ENCODE measurements around the gene NAGK.
"Not testable (repeated sequence)": the region's sequence is repeated elsewhere in the genome, so short reads cannot be mapped to it uniquely, and the experiment has no call there.

NAGK gene

DNA sequence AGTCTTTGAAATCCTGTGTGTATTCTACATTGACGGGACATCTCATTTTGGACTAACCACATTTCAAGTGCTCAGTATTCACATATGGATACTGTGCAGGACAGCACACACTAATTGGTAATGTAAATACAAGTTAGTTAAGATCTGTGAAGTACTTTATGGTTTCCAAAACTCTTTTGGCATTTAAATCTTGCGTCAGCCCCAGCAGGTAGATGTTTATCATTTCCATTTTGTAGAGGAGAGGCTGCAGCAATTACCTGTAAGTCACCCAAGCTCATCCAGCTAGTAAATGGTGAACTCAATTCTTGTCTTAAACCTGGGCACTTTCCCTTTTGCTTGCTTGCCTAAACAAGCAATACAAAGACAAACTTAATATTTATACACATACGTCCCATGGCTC, 1.6 kb upstream of the NAGK start:
- in situ Hi-C loops (cut with HindIII; ENCODE audit: low pct_ligation_motif_present, low pct_unique_long_range_greater_than_20kb, low sequenced_read_pairs), result no loop called here
- no peak for DNase-seq

DNA sequence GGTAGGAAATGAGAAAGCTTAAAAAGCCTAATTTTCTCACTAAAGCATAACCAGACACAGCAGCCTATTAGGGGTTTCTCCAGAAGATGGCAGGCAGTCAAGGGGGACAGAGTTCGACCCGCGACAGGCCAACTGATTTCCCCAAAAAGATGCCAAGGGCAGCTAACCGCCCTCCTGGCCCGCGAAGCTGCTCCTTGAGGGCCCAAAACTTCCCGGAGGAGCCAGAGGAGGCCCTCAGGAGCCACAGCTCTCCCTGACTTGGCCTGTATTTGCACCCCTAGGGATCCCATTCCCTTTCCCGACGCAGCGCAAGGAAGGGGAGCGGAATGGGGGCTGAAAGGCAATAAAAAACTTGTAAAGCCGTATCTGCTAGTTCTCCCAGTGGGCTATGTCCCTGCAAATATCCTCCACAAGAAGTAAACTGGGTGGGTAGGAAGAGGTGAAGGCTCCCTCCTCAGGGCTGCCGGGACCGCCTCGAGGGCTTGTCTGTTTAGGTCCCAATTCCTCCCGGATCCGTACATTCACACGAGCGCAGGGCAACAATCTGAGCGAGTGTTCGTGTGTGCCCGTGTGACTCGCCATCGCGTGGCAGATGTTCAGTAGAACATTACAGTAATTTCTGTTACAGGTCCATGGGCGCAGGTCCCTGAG, 756 bp upstream of the NAGK start:
- no peak for DNase-seq
- in situ Hi-C loops (cut with HindIII; ENCODE audit: low pct_ligation_motif_present, low pct_unique_long_range_greater_than_20kb, low sequenced_read_pairs), result no loop called here

GRCh38 chr2:71069376-71069775, 928 bp downstream of the NAGK start:
- in situ Hi-C loops (cut with HindIII; ENCODE audit: low pct_ligation_motif_present, low pct_unique_long_range_greater_than_20kb, low sequenced_read_pairs), result no loop called here
- no peak for DNase-seq

DNA sequence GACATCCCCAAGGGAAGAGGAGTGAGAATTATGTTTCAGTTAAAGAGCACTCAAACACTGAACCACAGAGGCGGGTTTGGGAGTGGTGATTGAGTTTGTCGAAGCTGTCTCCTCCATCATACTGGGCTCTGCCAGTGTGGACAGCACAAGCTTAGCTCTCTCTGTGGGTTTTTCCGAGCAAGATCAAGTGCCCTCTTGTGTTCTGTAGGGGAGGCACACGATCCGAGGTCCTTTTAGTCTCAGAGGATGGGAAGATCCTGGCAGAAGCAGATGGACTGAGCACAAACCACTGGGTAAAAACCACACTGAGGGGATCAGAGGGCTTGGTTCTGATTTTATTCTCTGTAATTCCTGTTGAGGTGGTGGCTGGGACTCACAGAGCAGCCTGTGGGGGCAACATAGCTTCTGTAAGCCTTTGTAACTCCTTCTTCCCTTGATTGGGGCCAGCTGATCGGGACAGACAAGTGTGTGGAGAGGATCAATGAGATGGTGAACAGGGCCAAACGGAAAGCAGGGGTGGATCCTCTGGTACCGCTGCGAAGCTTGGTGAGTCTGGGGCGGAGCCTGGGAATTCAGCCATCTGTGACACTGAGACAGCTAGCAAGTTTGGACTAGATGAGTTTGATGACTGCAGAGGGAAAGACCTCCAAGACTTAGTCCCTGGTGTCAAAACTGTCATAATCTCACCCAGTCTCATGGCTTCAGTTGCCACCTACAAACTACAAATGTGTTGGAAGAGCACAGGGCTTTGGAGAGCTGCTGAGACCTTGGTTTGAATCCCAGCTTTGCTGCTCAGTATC, 2.0 kb downstream of the NAGK start:
- DNase-seq, result peak; percentile 41
- in situ Hi-C loops (cut with HindIII; ENCODE audit: low pct_ligation_motif_present, low pct_unique_long_range_greater_than_20kb, low sequenced_read_pairs), result no loop called here

DNA sequence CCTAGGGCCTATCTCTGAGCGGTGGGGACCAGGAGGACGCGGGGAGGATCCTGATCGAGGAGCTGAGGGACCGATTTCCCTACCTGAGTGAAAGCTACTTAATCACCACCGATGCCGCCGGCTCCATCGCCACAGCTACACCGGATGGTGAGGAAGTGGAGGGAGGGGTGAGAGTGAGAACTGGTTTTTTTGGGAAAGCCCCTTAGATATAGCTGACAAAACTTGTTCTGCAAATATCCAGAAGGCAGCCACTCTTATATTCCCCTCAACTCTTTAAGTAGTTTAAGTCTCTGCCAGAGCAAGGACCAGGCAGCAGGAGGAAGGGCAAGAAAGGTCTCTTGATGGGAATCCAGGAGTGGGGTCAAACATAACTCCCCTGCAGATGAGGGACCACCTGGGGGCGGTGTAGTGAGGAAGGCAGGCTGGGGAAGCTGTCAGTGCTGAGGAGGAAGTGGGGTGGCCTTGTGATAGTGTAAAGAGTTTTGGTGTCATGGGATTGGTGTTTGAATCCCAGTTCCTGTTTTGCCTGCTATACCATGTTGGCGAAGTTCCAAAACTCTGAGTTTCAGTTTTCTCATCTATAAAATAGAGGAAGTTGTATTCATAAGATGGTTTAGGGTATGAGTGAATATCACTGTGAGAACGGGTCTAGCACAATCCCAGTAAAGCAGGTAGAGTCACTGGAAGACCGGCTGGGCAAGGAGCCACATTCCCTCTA, 3.4 kb downstream of the NAGK start:
- no peak for DNase-seq
- in situ Hi-C loops (cut with HindIII; ENCODE audit: low pct_ligation_motif_present, low pct_unique_long_range_greater_than_20kb, low sequenced_read_pairs), result no loop called here

DNA sequence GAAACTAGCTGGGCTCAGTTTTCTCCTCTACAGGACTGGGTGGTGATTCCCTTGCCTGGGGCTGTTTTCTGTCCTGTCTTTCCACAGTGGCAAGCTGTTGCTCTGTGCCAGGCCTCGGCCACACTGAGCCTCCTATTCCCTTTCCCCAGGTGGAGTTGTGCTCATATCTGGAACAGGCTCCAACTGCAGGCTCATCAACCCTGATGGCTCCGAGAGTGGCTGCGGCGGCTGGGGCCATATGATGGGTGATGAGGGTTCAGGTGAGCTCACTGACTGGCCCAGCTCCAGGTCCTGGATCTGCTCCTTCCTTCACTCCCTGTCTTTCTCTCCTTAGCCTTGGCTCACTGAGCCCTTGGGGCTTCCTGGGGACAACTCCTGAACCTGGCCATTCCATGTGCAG, 4.0 kb downstream of the NAGK start:
- DNase-seq, result no peak
- in situ Hi-C loops (cut with HindIII; ENCODE audit: low pct_ligation_motif_present, low pct_unique_long_range_greater_than_20kb, low sequenced_read_pairs), result no loop called here

- in situ Hi-C loops (cut with HindIII; ENCODE audit: low pct_ligation_motif_present, low pct_unique_long_range_greater_than_20kb, low sequenced_read_pairs), result no loop called here
- no peak for DNase-seq
Measured at GRCh38 chr2:71073475-71073874, 5.0 kb downstream of the NAGK start.

DNA sequence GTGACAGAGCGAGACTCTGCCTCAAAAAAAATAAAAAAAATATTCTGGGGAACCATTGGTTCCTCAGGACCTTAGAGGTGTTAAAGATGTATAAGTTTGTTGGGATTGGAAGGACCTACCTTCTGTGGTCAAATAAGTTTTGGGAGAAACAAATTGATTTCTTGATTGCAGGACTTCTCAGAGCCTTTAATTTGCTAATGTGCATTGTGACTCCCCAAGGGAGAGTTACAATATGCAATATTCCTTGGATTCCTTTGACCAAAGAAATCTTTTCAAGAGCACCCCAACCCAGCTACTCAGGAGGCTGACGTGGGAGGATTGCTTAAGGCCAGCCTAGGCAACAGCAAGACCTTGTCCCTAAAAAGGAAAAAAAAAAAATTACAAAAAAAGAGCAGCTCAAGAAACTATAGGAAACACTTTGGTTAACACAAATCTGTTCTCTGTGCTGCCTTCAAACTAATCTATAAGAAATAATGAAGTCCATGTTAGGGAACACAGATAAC, 6.5 kb downstream of the NAGK start:
- in situ Hi-C loops (cut with HindIII; ENCODE audit: low pct_ligation_motif_present, low pct_unique_long_range_greater_than_20kb, low sequenced_read_pairs), result no loop called here
- no peak for DNase-seq

DNA sequence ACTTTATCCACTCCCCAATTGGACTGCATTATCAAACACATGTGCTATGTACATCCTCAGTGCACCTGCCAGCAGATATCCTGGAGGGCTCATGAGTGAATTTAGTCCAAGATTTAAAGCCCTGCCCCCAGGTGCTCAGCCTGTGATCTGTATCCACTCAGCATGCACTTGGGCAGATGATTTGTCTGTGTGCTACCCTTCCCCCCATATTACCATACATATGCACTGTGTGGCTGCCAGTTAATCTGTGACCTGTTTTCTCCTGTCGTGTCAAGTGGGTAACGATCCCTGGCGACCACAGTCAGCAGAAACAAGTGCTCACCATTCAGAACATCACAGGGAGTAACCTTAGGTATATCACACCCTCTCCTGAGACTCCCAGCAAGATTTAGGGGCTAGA, 10.2 kb downstream of the NAGK start:
- in situ Hi-C loops (cut with HindIII; ENCODE audit: low pct_ligation_motif_present, low pct_unique_long_range_greater_than_20kb, low sequenced_read_pairs), result no loop called here
- no peak for DNase-seq

GRCh38 chr2:71082402-71083252, 14.2 kb downstream of the NAGK start:
- in situ Hi-C loops (cut with HindIII; ENCODE audit: low pct_ligation_motif_present, low pct_unique_long_range_greater_than_20kb, low sequenced_read_pairs), result no loop called here
- DNase-seq, result no peak

GRCh38 chr2:71083297-71083696, 14.8 kb downstream of the NAGK start:
- in situ Hi-C loops (cut with HindIII; ENCODE audit: low pct_ligation_motif_present, low pct_unique_long_range_greater_than_20kb, low sequenced_read_pairs); DNase-seq: not testable (repeated sequence)

- DNase-seq; in situ Hi-C loops (cut with HindIII; ENCODE audit: low pct_ligation_motif_present, low pct_unique_long_range_greater_than_20kb, low sequenced_read_pairs): not testable (repeated sequence)
Measured at GRCh38 chr2:71083752-71084312, 15.4 kb downstream of the NAGK start.

- DNase-seq; in situ Hi-C loops (cut with HindIII; ENCODE audit: low pct_ligation_motif_present, low pct_unique_long_range_greater_than_20kb, low sequenced_read_pairs): not testable (repeated sequence)
Measured at GRCh38 chr2:71085325-71086003, 17.0 kb downstream of the NAGK start.

DNA sequence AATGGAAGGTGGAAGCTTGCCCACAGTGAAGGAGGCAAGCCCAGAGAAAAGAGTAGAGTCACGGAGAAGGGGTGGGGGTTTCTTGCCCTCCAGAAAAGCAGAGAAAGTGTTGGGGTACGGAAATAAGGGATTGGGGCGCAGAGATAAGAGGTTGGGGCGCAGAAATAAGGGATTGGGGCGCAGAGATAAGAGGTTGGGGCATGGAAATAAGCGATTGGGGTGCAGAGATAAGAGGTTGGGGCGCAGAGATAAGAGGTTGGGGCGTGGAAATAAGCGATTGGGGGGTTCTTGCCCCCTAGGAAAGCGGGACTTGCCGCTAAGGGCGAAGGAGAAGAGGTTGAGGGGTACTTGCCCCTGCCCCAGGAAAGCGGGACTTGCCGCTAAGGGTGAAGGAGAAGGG, 21.0 kb downstream of the NAGK start:
- DNase-seq; in situ Hi-C loops (cut with HindIII; ENCODE audit: low pct_ligation_motif_present, low pct_unique_long_range_greater_than_20kb, low sequenced_read_pairs): not testable (repeated sequence)

DNA sequence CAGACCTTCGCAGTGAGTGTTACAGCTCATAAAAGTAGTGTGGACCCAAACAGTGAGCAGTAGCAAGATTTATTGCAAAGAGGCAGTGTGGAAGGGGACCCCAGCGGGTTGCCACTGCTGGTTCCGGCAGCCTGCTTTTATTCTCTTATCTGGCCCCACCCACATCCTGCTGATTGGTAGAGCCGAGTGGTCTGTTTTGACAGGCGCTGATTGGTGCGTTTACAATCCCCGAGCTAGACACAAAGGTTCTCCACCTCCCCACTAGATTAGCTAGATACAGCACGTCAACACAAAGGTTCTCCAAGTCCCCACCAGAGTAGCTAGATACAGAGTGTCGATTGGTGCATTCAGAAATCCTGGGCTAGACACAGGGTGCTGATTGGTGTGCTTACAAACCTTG, 23.4 kb downstream of the NAGK start:
- in situ Hi-C loops (cut with HindIII; ENCODE audit: low pct_ligation_motif_present, low pct_unique_long_range_greater_than_20kb, low sequenced_read_pairs); DNase-seq: not testable (repeated sequence)

- DNase-seq; in situ Hi-C loops (cut with HindIII; ENCODE audit: low pct_ligation_motif_present, low pct_unique_long_range_greater_than_20kb, low sequenced_read_pairs): not testable (repeated sequence)
Measured at GRCh38 chr2:71092491-71093260, 24.2 kb downstream of the NAGK start.

All from ACHN (cell line).